ENCODE measurements around the gene RAD1. TPM values are rescaled to one million over a fixed set of nuclear protein-coding genes. Genes with fewer than 3 reads are reported as not detected.

The RAD1 gene
- total and polyA plus RNA-seq, 2 of the 8 experiments (the other 6 are each of a cell fraction or from before 2014, with no cell fraction given): 15.1 to 37.3 TPM

GRCh38 chr5:34865091-34865490, 50.2 kb downstream of the RAD1 start (continued):
- TF ChIP-seq CHD7 (IDR thresholded peaks at IDR 0.05; ENCODE audit: insufficient replicate concordance, low read length): no peak

Data from H1 (cell line).